ENCODE results near the gene ATF6. TPM values are rescaled to one million over a fixed set of nuclear protein-coding genes. Genes with fewer than 3 reads are reported as not detected.

Gene ATF6
- total RNA-seq, 1 donor from 2014 or later, result 39.4 TPM

DNA sequence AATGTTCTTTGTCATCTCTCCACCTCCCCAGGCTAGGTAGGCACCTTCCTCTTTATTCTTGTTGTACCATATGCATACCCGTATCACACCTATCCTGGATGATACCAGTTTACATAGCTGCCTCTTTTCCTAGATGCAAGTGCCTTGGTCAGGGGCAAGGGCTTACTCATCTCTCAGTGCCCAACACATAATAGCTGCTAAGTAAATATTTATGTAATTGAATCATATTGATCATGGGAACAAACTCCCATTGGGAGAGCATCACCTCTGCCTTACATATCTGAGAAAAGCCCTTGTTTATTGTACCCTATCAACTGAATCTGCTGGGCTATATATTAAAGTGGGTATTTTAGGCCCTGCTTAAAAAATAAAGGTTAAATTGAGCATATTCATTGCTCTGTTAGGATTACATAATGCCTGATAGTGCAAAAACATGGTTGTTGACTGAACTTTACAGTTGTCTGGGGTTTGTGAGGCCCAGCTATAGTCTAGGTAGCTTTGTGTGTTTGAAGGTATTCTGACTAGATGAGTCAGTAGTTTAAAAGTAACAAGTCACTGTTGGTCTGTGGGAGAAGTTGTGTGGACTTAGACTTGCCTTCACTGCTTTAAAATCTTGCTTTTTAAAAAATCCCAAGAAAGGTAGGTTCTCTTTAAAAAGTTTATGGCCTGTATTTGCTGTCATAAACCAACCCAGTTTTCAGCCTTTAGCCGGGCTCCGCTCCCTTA lies 174.9 kb downstream of the ATF6 start:
- no peak for DNase-seq (ENCODE audit: low spot score)

DNA sequence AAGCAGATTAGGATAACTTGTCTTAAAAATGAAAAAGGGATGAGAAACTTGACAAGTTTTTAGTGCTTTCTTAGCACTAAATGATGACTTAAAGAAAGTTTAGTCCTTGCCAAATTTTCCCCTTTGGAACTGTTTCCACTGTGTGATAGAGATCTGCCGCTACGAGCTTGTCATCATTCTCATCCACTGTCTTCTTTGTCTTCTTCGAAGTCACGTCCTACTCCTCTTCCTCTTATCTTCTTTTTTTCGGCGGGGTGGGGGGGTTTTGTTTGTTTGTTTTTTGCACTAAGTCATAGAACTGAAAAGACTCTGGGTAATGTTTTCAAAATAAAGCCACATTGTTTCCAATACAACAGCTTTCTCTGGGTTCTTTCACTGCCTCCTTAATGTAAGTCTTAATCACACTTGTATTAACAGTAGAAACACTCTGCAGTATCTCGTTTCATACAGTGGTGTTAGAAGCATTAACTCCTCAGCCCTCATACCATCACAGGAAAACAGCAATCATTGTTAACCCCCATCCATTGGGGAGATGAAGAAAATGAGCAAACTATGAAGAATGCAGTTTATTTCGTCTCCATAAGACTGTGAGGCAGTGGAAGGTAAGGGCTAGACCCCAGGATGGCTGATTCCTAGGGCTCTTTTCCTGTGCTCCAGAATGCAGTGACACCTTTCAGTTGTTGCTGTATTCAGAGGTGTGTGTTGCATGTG lies 175.8 kb downstream of the ATF6 start:
- no peak for DNase-seq (ENCODE audit: low spot score)

DNA sequence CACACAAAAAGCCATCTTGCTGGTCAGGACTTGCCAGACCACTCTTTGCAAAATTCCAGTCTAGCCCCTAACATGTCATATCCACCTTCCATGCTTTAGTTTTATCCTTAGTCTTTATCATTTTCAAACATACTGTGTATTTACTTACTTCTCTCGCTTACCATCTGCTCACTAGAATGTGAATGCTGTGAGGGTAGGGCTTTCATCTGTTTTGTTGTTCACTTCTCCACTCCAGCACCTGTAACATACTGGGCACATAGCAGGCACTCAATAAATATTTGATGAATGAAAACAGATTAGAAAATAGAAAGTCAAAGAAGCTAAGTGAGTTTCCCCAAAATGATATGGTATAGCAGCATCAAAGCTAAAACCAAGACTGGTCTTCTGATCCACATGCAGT lies 177.6 kb downstream of the ATF6 start:
- no peak for DNase-seq (ENCODE audit: low spot score)

DNA sequence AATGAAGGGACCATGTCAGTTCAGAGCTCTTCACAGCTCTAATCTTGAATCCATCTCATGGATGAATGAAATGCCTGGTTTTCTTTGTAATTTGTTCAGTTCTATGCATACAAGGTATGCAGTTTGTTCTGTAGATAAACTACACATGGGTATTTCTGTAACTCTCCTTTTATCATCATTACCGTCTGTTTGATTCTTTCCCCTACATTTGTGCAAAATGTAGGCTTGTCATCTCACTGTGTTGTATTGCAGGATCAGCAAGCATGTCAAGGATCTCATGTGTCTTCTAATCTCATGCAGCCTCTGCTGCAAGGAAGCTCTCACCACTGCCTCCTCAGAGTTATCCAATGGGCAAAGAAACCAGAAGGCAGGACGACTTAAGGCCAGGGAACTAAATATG lies 178.3 kb downstream of the ATF6 start:
- no peak for DNase-seq (ENCODE audit: low spot score)

DNA sequence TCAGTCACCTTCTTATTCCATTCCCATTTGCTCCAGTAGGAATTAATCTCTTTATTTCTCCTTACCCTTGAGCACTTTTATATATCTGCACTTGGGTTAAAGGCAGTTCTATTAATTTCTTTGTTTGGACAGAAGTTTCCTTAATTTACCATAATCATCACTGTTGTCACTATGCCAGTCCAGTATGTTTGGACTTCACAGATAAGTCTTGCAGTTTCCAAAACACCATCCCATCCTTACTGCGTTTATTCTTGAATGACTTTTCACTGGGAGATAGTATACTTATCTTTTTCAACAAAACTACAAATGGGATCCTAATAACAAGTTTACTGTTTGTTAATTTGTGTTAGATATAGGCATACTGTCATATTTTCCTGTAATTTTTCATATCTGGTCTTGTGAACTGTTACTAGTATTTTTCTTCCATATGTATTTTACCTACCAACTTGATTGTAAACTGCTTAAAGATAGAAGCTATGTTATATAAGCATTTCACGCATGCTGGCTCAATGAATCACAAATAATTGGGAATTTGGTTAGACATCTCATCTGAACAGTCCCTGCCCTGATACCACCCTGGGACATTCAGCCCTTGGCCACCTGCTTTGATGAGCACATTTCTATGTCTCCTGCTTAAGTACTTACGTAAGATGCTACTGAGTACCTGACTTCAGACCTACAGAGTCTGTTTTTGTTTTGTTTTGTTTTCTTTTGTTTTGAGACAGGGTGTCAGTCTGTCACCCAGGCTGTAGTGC lies 179.4 kb downstream of the ATF6 start:
- no peak for DNase-seq (ENCODE audit: low spot score)

DNA sequence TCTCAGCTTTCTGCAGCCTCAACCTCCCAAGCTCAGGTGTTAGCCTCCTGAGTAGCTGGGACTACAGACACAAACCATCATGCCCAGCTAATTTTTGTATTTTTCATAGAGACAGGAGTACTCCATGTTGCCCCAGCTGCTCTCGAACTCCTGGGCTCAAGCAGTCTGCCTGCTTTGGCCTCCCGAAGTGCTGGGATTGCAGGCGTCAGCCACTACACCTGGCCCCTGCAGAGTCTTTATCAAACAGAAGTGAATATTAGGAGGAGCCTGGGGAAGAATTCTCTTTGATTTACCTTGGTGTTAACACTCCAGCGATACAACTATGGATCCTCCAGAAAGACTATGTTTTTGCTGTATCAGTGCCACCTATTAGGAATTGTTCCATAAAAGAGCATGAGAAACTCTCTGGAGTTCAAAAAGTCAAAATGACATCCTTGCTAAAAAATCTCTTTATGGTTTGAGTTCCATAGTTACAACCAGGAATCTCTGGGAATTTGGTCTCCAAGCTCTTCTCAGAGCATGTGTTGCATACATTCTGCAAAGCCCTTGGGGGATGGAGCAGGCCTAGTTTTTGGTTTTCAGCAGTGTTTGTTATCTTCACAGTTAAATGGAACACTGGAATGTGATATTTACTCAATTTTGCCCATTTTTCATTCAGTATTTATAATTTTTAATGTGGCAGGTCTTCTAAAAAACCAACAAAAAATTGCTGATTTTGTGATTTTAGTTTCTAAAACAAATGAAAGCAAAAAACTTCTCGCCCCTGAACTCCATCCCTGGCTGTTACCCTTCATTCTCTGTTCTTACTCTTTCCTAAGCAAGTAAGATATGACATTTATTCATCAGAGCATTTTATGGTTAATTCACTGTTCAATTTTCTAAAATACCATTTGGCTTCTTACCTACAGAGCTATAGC lies 180.2 kb downstream of the ATF6 start:
- no peak for DNase-seq (ENCODE audit: low spot score)

DNA sequence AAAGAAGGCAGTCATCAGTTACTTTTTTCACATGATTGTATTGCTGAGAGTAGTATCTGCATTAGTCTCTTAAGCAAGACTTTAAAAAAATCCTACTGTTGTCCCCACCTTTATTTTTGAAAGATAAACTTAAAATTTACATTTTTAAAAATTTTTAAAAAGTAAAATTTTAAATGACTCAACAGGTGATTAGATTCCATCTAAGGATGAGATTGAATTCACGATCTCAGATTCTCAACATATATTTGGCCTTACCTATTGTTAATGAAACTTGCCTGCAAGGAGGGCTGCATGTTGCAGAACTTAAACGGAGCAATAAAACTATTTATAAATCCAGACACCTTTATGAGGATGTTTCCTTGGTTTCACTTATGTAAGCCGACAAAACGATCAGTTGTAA lies 182.3 kb downstream of the ATF6 start:
- no peak for DNase-seq (ENCODE audit: low spot score)

DNA sequence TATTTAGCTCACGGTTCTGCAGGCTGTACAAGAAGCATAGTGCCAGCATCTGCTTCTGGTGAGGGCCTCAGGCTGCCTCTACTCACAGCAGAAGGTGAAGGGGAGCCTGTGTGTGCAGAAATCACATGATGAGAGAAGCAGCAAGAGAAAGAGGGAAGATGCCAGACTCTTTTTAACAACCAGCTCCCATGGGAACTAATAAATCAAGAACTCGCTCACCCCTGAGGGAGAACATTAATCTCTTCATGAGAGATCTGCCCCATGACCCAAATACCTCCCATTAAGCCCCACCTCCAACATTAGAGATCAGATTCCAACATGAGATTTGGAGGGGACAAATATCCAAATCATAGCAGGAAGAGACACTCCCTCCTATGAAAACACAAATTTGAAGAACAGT lies 183.4 kb downstream of the ATF6 start:
- DNase-seq (ENCODE audit: low spot score), result no peak

DNA sequence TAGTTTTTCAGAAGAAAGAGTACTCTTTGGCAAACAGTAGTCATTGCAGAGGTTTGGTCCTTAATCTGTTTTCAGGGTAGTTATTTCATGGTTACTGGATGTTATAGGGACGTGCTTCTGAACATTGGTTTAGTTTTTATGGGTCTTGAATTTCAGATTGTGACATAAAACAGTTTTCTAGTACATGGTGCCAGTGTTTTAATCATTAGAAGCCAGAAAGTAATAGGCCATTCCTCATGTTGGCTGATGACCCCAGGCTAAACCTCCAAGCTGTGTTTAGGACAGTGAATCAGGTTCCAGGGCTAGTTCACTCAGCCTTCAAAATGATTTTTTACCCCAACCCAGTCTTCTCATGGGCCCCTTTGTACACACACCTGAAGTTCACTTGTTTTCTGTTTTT lies 184.3 kb downstream of the ATF6 start:
- no peak for DNase-seq (ENCODE audit: low spot score)

DNA sequence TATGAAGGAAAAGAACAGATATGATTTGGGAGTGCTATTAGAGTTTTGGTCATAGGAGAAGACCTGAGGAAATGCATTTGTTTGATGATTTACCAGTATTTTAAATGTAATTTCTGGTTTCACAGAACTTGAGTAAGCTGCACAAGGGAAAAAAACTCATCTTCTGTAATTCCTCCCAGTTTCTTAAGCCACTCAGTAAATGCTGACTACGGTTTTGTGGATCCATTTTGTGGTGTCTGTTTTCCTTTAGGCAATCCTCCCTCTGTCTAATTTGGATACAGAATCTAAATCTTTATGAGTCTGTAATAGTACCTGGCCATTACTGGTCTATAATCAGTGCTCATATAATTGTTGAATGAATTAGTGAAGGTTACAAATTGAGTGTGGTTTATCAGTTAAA lies 185.5 kb downstream of the ATF6 start:
- no peak for DNase-seq (ENCODE audit: low spot score)

DNA sequence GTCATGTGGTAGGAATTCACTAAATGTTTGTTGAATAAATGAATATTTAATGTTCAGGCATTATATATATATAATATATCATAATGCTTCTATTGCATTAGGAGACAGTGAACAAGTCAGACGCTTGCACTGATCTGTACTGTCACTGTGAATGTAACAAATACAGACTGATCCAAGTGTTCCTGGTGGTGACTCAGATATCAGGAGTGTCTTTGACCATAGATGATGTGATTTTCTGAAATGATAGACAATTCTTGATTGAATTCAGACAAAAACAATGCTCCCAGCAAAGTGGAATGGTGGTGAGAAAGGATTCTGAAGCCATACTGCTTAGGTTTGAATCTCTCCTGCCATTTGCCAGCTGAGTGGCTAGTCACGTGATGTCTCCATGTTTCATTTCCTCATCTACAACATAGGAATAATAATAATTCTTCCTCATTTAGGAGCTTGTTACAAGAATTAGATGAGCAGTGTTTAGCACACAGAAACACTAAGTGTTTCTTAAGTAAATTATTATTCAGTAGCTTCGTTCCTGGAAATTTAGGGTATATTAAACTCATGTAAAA lies 186.6 kb downstream of the ATF6 start:
- no peak for DNase-seq (ENCODE audit: low spot score)

DNA sequence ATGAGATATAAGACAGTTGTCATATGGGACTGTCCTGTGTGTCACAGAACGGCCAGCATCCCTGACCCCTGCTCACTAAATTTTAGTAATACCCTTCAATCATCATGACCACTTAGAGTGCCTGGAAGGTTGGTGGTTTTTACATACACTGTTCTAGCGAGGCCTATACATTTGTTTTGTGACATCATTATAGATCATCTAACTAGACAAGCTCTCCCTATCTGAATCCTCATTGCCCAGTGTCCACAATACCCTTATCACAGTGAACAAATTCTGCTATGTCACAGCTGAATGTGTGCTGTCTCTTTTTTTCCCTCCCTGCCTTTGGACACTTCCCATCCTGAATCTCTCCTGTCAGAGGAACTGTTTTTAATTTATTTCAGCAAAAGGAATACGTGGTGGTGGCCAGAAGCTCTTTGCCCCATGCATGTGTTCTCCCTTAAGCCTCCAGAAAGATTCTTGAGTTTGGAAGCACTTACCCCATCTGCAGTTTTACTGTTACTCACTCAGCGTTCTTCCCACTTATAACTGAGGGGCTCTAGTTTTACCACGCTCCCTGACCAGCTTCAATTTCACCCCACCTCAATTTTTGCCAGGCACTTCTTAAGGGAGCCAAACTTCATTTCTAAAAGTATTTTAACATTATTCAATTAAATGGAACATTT lies 187.3 kb downstream of the ATF6 start:
- DNase-seq (ENCODE audit: low spot score), result no peak

DNA sequence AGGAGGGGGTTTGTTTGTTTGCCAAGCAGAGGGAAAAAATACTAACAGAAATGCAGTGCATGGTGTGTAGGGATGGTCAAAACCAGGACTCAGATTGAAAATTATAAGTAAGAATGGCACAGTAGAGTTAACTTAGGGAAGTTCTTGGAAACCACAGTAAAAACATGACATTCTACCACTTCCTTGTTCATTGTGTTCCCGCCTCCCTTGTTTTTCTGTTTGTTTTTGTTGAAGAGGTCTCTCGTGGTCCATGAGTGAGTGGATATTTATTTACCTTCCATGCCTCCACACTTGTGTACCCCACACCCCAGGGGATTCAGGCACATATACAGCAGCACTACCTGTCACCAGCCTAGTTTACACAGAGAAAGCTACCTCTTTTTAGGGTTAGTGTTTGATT lies 187.9 kb downstream of the ATF6 start:
- DNase-seq (ENCODE audit: low spot score), result no peak

DNA sequence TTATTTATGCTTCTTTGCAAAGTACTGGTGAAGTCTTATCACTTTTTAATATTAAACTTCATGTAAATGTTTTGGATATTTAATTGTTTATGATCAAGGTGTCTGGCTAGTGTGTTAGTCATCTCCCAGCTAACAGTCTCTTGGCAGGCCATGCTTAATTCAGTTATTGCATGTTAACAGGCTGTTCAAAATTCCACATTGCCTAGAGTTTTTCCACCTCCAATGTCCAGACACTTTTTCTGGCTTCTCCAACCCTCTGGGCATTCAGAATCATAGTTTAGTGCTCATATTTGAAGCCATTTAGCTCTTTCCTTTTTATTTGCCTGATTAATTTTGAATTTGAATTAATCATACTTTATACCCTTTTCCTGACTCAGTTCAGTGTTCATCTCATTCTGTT lies 188.3 kb downstream of the ATF6 start:
- DNase-seq (ENCODE audit: low spot score), result no peak

DNA sequence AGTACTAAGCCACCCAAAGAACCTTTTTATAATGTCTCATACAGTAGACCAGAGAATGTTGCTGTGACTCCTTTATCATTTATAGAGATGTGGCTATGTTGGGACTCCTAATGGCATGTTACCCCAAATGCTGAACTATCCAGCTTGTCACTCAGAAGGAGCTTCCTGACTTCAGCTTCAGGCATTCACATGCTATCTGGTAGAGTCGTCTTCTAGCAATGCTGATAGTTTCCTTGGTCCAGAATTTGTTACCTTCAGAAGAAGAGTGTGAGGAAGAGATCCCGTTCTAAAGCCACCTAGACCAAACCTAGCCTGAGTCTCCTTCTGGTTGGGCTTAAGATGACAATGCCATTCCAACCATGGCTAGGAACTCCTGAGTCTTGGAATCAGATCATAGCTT lies 189.5 kb downstream of the ATF6 start:
- no peak for DNase-seq (ENCODE audit: low spot score)

DNA sequence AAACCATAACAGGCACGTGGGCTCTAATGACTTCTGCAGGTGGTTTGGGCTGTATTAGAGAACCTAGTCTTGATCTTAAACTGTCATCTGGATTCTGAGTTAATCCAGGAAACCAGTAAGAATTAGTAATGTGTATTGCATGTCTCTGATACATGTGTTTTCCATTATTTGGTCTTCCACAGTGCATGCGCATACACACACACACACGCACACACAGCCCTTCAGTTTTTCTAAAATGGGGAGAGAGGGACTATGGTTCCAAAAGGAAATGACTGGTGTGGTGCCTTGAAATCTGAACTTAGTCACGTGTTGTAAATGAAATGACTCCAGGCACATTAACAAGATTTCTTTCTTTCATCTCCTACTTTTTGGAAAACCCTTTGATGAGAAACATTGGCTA lies 190.0 kb downstream of the ATF6 start:
- no peak for DNase-seq (ENCODE audit: low spot score)

DNA sequence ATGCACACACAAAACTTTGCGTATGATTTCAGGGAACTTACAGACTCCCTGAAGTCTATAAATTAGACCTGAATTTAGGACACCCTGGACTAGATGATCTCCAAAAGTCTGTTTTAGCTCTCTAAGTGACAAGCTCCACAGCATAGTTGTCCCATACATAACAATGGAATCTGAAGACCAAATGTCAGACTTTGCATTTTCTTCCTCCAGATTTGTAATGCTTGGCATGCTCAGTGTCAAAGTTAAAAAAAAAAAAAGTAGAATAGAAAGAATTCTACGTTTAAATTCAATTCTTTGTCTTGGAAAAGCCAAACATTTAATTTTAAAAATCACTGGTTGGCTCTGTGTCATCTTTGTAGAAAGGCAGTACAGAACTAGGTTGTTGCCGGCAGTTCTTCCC lies 190.8 kb downstream of the ATF6 start:
- DNase-seq (ENCODE audit: low spot score), result no peak

DNA sequence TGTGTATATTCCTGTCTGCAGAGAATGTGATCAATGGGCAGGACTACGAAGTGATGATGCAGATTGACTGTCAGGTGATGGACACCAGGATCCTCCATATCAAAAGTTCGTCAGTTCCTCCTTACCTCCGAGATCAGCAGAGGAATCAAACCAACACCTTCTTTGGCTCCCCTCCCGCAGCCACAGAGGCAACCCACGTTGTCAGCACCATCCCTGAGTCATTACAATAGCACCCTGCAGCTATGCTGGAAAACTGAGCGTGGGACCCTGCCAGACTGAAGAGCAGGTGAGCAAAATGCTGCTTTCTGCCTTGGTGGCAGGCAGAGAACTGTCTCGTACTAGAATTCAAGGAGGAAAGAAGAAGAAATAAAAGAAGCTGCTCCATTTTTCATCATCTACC lies 192.3 kb downstream of the ATF6 start:
- DNase-seq (ENCODE audit: low spot score), result no peak

DNA sequence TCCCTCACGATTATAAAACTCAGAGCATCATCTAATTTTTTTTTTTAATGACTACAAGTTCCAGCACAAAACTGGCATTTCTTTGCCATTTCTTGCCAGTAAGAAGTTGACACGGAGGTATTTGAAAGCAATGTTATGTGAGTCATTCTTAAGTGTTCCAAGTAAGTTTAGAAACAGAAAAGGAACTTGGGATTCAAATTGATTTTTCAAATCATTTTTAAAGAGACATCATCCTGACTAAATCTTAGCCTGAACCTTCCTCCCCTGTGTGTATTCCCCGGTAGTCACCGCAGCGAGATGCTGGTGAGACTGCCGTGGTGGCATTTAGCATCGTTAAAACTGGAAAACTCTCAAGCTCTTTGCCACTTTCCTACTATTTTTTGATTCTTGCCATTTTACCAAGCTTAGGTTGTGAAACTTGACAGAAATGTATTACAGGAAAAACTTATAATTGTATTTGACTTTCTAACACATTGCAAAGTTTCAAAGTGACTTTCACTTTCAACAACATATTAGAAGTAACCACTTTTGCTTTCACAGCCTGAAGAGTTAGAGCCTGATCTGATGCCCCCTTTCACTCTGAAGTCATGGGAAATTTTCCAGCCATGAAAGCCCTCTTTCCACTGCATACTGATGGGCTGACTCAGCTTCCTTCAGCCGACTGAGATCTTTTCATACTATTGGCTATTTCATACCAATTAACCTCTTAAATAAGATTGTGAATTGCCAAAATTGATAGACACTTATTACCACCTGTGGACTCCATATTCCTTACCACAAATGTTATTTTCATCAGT lies 196.2 kb downstream of the ATF6 start:
- no peak for DNase-seq (ENCODE audit: low spot score)

DNA sequence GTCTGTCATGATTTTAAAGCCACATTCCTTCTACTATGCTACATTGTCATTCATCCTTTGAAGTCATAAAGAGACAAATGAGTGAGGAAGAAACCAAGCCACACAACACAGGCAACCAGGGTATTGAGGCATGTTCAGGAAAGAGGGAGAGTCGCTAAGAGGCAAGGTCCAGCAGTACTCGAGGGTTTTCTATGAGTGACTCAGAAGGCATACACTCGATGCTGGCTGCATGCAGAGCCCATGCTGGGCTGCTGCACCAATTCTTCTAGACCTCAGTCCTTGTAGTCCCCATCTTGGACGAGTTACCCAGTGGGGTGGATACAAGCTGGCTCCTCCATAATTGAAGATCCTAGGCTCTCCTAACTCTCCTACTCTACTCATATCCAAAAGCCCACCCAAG lies 199.9 kb downstream of the ATF6 start:
- no peak for DNase-seq (ENCODE audit: low spot score)

Data from ureter (tissue), 1 donor.